HepG2 (cell line): Measurements from ENCODE around the gene HELZ. TPM values are rescaled to one million over a fixed set of nuclear protein-coding genes. Genes with fewer than 3 reads are reported as not detected.

Experiments
- CEBPG ChIP-seq: IDR thresholded peaks from 2 replicates; pipeline ENCODE4 v1.6.1; 2016
- CREM ChIP-seq, 2 experiments: sonication (generic) in 1 of 2; formaldehyde crosslinking in 1 of 2; IDR thresholded peaks; 2 replicates each; pipeline versions ENCODE4 v1.4.0 to v1.6.1; 2016 to 2020; ENCODE audit warnings: antibody characterized with exemption in 1 of 2, mild to moderate bottlenecking in 1 of 2, missing genetic modification reagents in 1 of 2
- FOXM1 ChIP-seq: sonication (generic); formaldehyde crosslinking; IDR thresholded peaks from 2 replicates; pipeline ENCODE4 v1.5.0; 2020; ENCODE audit warnings: missing genetic modification reagents
- FOXP1 ChIP-seq, 2 experiments: fragments of 450-650 bp in 1 of 2; IDR thresholded peaks; 2 replicates each; pipeline ENCODE4 v1.6.1; 2017 to 2018; ENCODE audit warnings: antibody characterized with exemption in 1 of 2
- FOXP4 ChIP-seq: sonication (generic); formaldehyde crosslinking; IDR thresholded peaks from 2 replicates; pipeline ENCODE4 v1.4.0; 2020; ENCODE audit warnings: missing genetic modification reagents
- PAXIP1 ChIP-seq: sonication (generic); formaldehyde crosslinking; conservative IDR thresholded peaks from 2 replicates; pipeline ENCODE4 v1.4.0; 2020; ENCODE audit warnings: mild to moderate bottlenecking, missing genetic modification reagents, moderate library complexity
- PHB2 ChIP-seq: fragments of 450-650 bp; IDR thresholded peaks from 2 replicates; pipeline ENCODE4 v1.6.1; 2018; ENCODE audit not compliant: partially characterized antibody
- POLR2G ChIP-seq: fragments of 200-400 bp; formaldehyde crosslinking; IDR thresholded peaks from 2 replicates; pipeline ENCODE4 v1.6.1; 2018; ENCODE audit warnings: mild to moderate bottlenecking, low read depth, low read length, moderate library complexity
- PRDM15 ChIP-seq: sonication (generic); formaldehyde crosslinking; IDR thresholded peaks from 2 replicates; pipeline ENCODE4 v1.4.0; 2020; ENCODE audit warnings: missing genetic modification reagents
- SATB2 ChIP-seq: sonication (generic); formaldehyde crosslinking; IDR thresholded peaks from 2 replicates; pipeline ENCODE4 v1.5.0; 2020; ENCODE audit warnings: missing genetic modification reagents
- SNAPC5 ChIP-seq: sonication (generic); formaldehyde crosslinking; IDR thresholded peaks from 2 replicates; pipeline ENCODE4 v1.8.1; 2023; ENCODE audit warnings: mild to moderate bottlenecking, missing genetic modification reagents, borderline replicate concordance
- TBX2 ChIP-seq: sonication (generic); formaldehyde crosslinking; IDR thresholded peaks from 2 replicates; pipeline ENCODE4 v1.5.0; 2020; ENCODE audit warnings: missing genetic modification reagents, mild to moderate bottlenecking, borderline replicate concordance
- TSC22D2 ChIP-seq: sonication (generic); formaldehyde crosslinking; IDR thresholded peaks from 2 replicates; pipeline ENCODE4 v1.5.1; 2020; ENCODE audit warnings: missing genetic modification reagents, mild to moderate bottlenecking, borderline replicate concordance
- ZNF12 ChIP-seq: sonication (generic); formaldehyde crosslinking; IDR thresholded peaks from 2 replicates; pipeline ENCODE4 v1.5.0; 2020; ENCODE audit warnings: missing genetic modification reagents
- ZNF20 ChIP-seq: sonication (generic); formaldehyde crosslinking; IDR thresholded peaks from 2 replicates; pipeline ENCODE4 v1.4.0; 2020; ENCODE audit warnings: mild to moderate bottlenecking, moderate library complexity, missing genetic modification reagents
- ZNF354B ChIP-seq: sonication (generic); formaldehyde crosslinking; IDR thresholded peaks from 2 replicates; pipeline ENCODE4 v1.8.0; 2022; ENCODE audit warnings: mild to moderate bottlenecking, missing genetic modification reagents
- ZNF431 ChIP-seq: sonication (generic); formaldehyde crosslinking; IDR thresholded peaks from 2 replicates; pipeline ENCODE4 v1.9.0; 2022; ENCODE audit warnings: missing genetic modification reagents, low read depth, mild to moderate bottlenecking, borderline replicate concordance
- ZNF501 ChIP-seq: sonication (generic); formaldehyde crosslinking; IDR thresholded peaks from 2 replicates; pipeline ENCODE4 v1.5.1; 2020; ENCODE audit warnings: mild to moderate bottlenecking, moderate library complexity, missing genetic modification reagents
- ZNF639 ChIP-seq: conservative IDR thresholded peaks from 2 replicates; pipeline ENCODE4 v1.6.1; 2018; ENCODE audit warnings: missing genetic modification reagents
- polyA plus RNA-seq, 8 experiments: library from polyadenylated mRNA; depleted of rRNA in 3 of 8; stranded (reverse) in 7 of 8; unstranded in 1 of 8; fragments of >200 nt; fragmentation: Illumina TruSeq in 4 of 8; extraction: Trizol in 4 of 8; gene quantifications; 2 replicates each; pipeline versions ENCODE4 v1.2.1 to v1.2.3, GENCODE V29; 2011 to 2016; ENCODE audit warnings: low read depth in 4 of 8, missing spikeins in 1 of 8, mixed read lengths in 1 of 8; ENCODE audit not compliant: insufficient read depth in 1 of 8
- total RNA-seq, 5 experiments: library from RNA; depleted of rRNA; stranded (reverse); fragments of >200 nt; fragmentation: Illumina TruSeq; extraction: Trizol; gene quantifications; 2 replicates each; pipeline ENCODE4 v1.2.3, GENCODE V29; 2016; ENCODE audit warnings: low read depth in 1 of 5

The HELZ gene
- total and polyA plus RNA-seq, 2 of the 13 experiments (the other 11 are each of a cell fraction or from before 2014, with no cell fraction given): 35.3 to 52.4 TPM

- no peak for TF ChIP-seq PHB2
- no peak for TF ChIP-seq ZNF20
- TF ChIP-seq FOXM1 (CRISPR knock-in tag): no peak
- TF ChIP-seq FOXP1 (IDR thresholded peaks at IDR 0.05): no peak
- peak; percentile 29; the same call in 1 of the 2 replicates for TF ChIP-seq FOXP1 (CRISPR knock-in tag; IDR thresholded peaks at IDR 0.05)
- peak; percentile 33; the same call in 1 of the 2 replicates for TF ChIP-seq PAXIP1 (CRISPR knock-in tag)
- TF ChIP-seq ZNF501 (CRISPR knock-in tag): no peak
- TF ChIP-seq ZNF639 (CRISPR knock-in tag): no peak
- TF ChIP-seq POLR2G: no peak
- no peak for TF ChIP-seq PRDM15
- no peak for TF ChIP-seq SATB2 (CRISPR knock-in tag)
- TF ChIP-seq CREM (IDR thresholded peaks at IDR 0.05): no peak
- no peak for TF ChIP-seq CREM (CRISPR knock-in tag; IDR thresholded peaks at IDR 0.05)
- TF ChIP-seq CEBPG: no peak
- no peak for TF ChIP-seq TSC22D2 (CRISPR knock-in tag)
- TF ChIP-seq TBX2 (CRISPR knock-in tag): peak; percentile 19; the same call in 1 of the 2 replicates
- no peak for TF ChIP-seq ZNF12
- TF ChIP-seq SNAPC5: no peak
- TF ChIP-seq ZNF431 (CRISPR knock-in tag): no peak
- no peak for TF ChIP-seq FOXP4 (CRISPR knock-in tag)
- no peak for TF ChIP-seq ZNF354B (CRISPR knock-in tag)
Observed at GRCh38 chr17:67215991-67216421, 29.0 kb downstream of the HELZ start (continued).
